Progenitor cell of endocrine pancreas (in vitro differentiated cells): ENCODE results near the gene LONP2. TPM values are rescaled to one million over a fixed set of nuclear protein-coding genes. Genes with fewer than 3 reads are reported as not detected.

Source experiments
- DNase-seq: peaks from one replicate; pipeline ENCODE4 v3.0.0; 2021; ENCODE audit warnings: low spot score; ENCODE audit not compliant: unreplicated experiment
- H3K27ac Mint-ChIP-seq: 2 replicates; pipeline ENCODE4 v1.8.0; 2021; ENCODE audit warnings: mild to moderate bottlenecking, moderate library complexity, mixed read lengths
- H3K27me3 Mint-ChIP-seq: 2 replicates; pipeline ENCODE4 v1.8.0; 2021; ENCODE audit warnings: mixed read lengths
- H3K36me3 Mint-ChIP-seq: 2 replicates; pipeline ENCODE4 v1.8.0; 2022; ENCODE audit warnings: mixed read lengths; ENCODE audit not compliant: insufficient read depth
- H3K4me1 Mint-ChIP-seq: 2 replicates; pipeline ENCODE4 v1.8.0; 2021; ENCODE audit warnings: low read depth, mixed read lengths
- H3K4me3 Mint-ChIP-seq: 2 replicates; pipeline ENCODE4 v1.8.0; 2021; ENCODE audit warnings: low read depth, mild to moderate bottlenecking, moderate library complexity, mixed read lengths
- H3K9me3 Mint-ChIP-seq: 2 replicates; pipeline ENCODE4 v1.8.0; 2021; ENCODE audit warnings: low read depth, mixed read lengths
- CTCF ChIP-seq: fragments of 200-600 bp; sonication (generic); IDR thresholded peaks from one replicate; pipeline ENCODE4 v1.5.0; 2021; ENCODE audit warnings: antibody characterized with exemption, mild to moderate bottlenecking; ENCODE audit not compliant: unreplicated experiment
- total RNA-seq: library from RNA; stranded (reverse); gene quantifications from 2 replicates; pipeline ENCODE4 v1.2.1, GENCODE V29; 2021

The LONP2 gene
- total RNA-seq, 1 donor from 2014 or later = 66.4 TPM

- Mint-ChIP-seq H3K27ac (peak overlapping the region; percentile 71), H3K9me3 (no peaks in the 10 kb centered on the region), H3K4me3 (no peak overlapping the region), H3K27me3 (no peaks in the 10 kb centered on the region), H3K4me1 (peaks cover 8% of the 10 kb centered on the region), H3K36me3 (peaks cover 19% of the 10 kb centered on the region)
- DNase-seq = no peak
- TF ChIP-seq CTCF = no peak
Measured at GRCh38 chr16:48354877-48355855, 111.1 kb downstream of the LONP2 start.

GRCh38 chr16:48356633-48357376, 112.7 kb downstream of the LONP2 start:
- Mint-ChIP-seq H3K4me1 (peaks cover 10% of the 10 kb centered on the region), H3K36me3 (peaks cover 14% of the 10 kb centered on the region), H3K27me3 (no peaks in the 10 kb centered on the region), H3K9me3 (no peaks in the 10 kb centered on the region), H3K27ac (peak overlapping the region; percentile 52), H3K4me3 (no peak overlapping the region)
- no peak for DNase-seq
- no peak for TF ChIP-seq CTCF

GRCh38 chr16:48358419-48358818, 114.3 kb downstream of the LONP2 start:
- H3K4me1 Mint-ChIP-seq = peaks cover 15% of the 10 kb centered on the region
- no peak for DNase-seq
- no peaks in the 10 kb centered on the region for H3K9me3 Mint-ChIP-seq
- TF ChIP-seq CTCF = no peak
- H3K27me3 Mint-ChIP-seq = no peaks in the 10 kb centered on the region
- no peak overlapping the region for H3K4me3 Mint-ChIP-seq
- no peak overlapping the region for H3K27ac Mint-ChIP-seq
- peaks cover 13% of the 10 kb centered on the region for H3K36me3 Mint-ChIP-seq

- no peak for DNase-seq
- Mint-ChIP-seq H3K27ac (no peak overlapping the region), H3K4me1 (peaks cover 23% of the 10 kb centered on the region), H3K9me3 (no peaks in the 10 kb centered on the region), H3K27me3 (no peaks in the 10 kb centered on the region), H3K4me3 (no peak overlapping the region), H3K36me3 (peaks cover 8% of the 10 kb centered on the region)
- no peak for TF ChIP-seq CTCF
Measured at GRCh38 chr16:48359983-48360382, 115.9 kb downstream of the LONP2 start.

GRCh38 chr16:48361012-48361411, 116.9 kb downstream of the LONP2 start:
- Mint-ChIP-seq H3K4me3 (no peak overlapping the region), H3K9me3 (no peaks in the 10 kb centered on the region)

More at GRCh38 chr16:48361012-48361411, 116.9 kb downstream of the LONP2 start:
- Mint-ChIP-seq H3K27ac (no peak overlapping the region), H3K4me1 (peaks cover 30% of the 10 kb centered on the region), H3K36me3 (peaks cover 3% of the 10 kb centered on the region), H3K27me3 (no peaks in the 10 kb centered on the region)
- no peak for DNase-seq
- no peak for TF ChIP-seq CTCF
